HG03342 (cell line): ENCODE measurements around the gene CCDC24.

Source experiments
- ATAC-seq: cut with Tn5 transposase; IDR thresholded peaks from one replicate; pipeline ENCODE4 v1.9.1; 2021; ENCODE audit warnings: mild to moderate bottlenecking, moderate library complexity; ENCODE audit not compliant: unreplicated experiment

Gene CCDC24

DNA sequence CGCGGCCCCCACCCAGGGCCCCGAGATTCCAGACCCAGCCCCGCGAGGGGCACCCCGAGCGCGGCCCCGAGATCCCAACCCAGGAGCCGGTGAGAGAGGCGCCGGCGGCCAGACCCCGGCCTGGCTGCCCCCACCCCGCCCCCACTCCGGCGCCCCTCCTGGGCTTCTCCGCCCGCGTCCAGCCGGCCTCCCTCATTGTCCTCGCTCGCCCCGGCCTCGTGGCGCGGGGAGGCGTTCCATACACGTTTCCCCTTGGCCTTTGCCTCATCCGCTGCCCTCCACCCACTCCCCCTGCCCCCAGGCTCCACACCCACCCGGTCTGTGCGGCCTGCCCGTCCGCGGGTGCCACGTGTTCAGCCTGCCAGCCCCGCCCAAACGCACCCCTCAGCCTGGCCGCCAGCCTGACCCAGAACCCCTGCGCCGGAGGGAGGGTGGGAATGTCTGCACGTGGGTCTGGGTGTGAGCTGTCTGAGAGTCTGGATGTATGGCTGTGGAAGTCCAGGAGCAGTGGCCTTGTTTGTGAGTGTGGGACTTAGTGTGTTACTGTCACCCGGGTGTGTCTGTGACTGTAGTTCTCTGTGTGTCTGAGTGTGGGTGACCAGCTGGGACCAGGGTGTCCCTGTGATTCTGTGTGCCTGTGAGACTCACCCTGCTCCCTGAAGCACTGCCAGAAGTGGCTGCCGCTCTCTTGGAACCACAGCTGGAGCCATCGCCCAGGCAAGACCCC, 11.7 kb upstream of the CCDC24 start:
- no peak for ATAC-seq

DNA sequence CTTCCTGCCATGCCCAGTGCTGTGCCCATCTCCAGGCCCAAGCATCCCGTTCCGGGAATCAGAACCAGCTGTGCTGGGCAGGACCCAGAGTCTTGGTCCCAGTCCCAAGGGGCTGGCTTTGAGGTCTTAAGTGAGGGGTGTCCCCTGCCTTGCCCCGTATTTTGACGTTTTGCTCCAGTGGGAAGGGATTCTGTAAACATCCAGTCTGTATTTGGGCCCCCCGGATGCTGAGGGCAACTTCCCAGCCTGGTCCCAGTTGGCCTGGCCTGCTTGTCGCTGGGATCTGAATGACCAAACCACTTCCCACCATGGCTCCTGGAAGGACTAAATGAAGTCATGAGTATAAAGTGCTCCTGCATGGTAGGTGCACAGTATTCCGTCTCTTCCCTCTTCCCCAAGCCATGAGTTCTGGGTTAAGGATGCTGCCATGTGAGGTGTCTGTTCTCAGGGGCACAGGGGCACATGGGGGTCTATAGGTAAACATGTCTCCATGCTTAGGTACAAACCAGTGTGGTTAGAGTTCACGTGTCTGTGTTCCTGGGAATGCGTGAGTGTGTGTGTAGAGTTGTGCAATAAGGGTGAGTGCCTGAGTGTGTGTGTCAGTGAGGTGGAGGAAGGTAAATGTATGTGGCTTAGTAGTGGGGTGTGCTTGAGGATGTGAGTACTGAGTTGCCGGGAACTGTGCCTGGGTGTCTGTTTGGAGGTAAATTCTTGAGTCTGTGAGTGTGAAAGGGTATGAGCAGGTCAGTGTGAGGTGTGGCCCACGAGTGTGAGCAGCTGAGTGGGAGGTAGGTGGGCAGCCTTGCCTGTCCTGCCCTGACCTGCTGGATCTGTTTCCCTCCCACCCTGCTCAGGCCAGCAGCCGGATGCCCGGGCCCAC, 10.9 kb upstream of the CCDC24 start:
- ATAC-seq: no peak

DNA sequence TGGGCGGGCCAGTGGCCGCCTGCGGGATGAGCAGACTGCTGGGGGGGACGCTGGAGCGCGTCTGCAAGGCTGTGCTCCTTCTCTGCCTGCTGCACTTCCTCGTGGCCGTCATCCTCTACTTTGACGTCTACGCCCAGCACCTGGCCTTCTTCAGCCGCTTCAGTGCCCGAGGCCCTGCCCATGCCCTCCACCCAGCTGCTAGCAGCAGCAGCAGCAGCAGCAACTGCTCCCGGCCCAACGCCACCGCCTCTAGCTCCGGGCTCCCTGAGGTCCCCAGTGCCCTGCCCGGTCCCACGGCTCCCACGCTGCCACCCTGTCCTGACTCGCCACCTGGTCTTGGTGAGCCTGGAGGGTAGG, 10.3 kb upstream of the CCDC24 start:
- no peak for ATAC-seq

DNA sequence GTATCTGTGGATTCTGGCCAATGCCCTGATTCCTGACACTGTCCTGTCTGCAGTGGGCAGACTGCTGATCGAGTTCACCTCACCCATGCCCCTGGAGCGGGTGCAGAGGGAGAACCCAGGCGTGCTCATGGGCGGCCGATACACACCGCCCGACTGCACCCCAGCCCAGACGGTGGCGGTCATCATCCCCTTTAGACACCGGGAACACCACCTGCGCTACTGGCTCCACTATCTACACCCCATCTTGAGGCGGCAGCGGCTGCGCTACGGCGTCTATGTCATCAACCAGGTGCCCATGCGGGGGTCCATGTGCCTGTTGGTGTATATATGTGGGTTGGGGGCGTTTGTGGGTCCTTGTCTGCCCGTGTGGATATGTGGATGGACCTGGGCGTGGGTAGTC, 9.8 kb upstream of the CCDC24 start:
- no peak for ATAC-seq

DNA sequence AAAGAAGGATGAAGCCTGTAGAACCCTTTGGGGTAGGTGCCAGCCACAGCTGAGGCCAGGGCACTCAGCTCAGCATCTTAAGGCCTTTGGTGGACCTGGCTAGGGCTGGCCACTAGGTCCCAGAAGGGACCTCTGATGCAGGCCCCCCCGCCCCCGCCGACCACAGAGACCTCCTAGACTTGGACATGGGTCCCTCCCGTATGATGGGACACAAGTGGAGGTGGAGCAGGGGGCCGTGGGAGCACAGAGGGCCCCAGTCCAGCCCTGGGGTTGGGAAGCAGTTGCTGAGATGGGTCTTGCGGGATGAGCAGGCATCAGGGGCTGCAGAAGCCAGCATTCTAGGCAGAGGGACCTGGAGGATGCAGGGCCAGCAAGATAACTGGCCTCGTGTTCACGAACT, 9.2 kb upstream of the CCDC24 start:
- ATAC-seq: no peak

DNA sequence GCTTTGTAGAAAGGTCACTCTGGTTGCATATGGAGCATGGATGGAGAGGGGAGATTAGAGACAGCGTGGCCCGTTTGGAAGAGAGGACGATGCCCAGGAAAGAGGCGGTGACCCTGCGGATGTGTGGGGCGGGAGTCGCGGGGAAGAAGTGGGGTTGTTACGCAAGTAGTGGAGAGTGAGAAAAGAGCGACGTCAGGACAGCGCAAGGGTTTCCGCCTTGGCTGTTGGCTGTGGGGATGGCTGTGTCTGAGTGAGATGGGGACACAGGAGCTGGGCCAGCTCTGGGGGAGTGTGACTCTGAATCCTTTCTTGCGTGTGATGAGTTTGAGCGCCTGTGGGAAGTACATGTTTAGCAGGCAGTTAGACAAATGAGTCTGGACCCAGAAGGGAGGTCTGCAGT, 8.6 kb upstream of the CCDC24 start:
- no peak for ATAC-seq

DNA sequence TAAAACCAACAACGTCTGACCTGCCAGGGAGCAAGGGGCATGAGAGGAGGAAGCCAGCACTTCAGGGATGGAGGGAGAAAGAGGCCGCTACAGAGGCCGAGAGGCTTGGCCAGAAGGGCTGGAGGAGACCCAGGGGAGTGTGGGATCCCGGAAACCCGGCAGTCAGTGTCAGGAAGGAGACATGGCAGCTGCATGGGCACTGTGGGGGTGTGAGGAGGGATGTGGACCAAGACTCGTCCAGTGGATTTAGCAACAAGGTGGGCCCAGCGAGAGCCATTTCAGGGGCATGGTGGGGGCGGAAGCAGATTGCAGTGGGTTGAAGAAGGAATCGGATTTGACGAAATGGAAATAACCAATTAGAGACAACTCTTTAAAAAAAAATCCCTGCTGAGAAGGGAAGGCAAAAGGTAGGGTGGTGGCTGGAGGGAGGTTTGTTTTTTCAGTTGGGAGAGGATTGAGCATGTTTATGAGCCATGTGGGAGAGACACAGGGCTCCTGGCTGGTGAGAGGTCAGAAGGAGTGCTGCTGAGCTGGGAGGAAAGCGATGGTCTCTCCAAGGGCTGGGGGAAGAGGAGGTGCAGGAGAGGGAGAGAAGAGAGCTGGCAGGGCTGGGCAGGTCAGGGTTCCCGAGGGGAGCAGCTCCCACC, 8.0 kb upstream of the CCDC24 start:
- ATAC-seq: no peak

DNA sequence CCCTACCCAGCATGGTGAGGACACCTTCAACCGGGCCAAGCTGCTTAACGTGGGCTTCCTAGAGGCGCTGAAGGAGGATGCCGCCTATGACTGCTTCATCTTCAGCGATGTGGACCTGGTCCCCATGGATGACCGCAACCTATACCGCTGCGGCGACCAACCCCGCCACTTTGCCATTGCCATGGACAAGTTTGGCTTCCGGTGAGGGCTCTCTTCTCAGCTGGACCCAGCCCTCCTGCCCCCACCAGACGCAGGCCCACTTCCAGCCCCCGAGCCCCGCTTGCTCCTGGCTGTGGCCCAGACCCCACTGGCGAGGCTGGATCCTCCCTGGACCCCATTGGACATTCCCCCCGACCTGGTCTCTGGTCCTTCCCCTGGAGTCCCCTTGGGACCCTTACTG, 6.5 kb upstream of the CCDC24 start:
- no peak for ATAC-seq

DNA sequence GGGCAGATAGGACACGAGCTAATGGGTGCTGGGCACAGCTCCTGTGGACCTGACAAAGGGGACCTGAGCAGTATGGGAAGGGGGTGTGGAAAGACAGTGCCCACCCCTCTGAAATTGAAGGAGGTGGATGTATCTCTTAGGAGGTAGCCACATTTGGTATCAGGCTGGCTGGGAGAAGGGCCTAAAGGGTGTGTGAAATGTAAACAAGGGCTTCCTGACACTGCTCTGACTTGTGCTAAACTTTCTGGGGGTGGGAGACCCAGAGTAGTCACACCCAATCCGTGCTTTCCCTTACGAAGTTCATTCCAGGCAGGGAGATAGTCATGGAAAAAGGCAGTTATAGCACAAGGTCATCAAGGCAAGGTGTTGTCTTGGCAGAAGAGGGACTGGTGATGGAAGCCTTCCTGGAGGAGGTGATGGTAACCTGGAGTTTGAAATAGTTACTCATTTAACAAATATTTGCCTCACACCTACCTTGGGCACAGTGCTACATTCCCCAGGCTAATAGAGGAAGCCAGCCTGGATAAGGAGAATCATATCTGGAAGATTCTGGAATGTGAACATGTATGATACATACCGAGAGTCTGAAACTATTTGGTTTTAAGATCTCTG, 5.3 kb upstream of the CCDC24 start:
- ATAC-seq: no peak

DNA sequence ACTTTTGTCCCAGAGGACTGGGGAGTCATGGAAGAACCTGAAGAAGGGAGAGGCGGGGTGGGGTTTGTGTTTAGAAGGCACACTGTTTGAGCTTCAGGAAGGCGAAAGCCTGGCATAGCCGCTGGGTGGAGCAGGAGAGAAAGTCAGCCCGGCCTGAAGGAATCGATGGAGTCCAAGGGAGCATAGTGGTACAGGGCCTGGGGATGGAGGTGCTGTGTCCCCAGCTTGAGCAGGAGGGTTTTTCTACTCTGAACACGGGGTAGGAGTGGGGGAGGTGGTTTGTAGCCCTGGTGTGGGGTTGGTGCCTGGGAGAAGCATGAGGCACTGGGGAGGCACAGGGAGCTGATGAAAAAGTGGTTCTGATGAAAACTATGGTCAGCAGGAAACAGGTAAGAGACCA, 4.7 kb upstream of the CCDC24 start:
- ATAC-seq: no peak

DNA sequence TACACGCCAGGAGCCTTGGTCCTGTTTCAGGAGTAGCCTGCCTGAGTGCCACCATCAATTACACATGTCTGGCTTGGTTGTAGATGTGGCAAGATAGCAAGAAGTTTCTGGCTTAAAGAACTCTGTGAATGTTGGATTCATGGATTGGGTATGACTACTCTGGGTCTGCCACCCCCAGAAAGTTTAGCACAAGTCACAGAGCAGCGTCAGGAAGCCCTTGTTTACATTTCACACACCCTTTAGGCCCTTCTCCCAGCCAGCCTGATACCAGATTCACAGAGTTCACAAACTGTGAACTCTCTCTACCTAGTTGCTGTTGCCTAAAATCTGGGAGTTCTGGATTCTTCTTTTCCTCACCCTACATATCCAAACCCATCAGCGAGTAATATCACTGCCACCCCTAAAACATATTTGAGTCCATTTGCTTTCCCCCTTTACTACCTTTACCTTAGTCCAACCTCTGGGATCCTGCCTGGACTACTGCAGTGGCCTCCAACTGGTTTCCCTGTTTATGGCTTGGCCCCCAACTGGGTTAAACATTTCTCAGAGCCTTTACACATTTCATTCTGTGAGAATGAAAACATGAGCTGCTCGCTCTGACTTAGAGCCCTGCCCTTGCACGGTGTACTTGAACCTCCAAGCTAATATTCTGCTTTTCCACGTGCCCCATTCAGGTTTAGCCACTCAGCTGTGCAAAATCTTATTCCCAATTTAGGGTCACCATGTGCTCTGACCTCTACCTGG, 4.1 kb upstream of the CCDC24 start:
- ATAC-seq: no peak

DNA sequence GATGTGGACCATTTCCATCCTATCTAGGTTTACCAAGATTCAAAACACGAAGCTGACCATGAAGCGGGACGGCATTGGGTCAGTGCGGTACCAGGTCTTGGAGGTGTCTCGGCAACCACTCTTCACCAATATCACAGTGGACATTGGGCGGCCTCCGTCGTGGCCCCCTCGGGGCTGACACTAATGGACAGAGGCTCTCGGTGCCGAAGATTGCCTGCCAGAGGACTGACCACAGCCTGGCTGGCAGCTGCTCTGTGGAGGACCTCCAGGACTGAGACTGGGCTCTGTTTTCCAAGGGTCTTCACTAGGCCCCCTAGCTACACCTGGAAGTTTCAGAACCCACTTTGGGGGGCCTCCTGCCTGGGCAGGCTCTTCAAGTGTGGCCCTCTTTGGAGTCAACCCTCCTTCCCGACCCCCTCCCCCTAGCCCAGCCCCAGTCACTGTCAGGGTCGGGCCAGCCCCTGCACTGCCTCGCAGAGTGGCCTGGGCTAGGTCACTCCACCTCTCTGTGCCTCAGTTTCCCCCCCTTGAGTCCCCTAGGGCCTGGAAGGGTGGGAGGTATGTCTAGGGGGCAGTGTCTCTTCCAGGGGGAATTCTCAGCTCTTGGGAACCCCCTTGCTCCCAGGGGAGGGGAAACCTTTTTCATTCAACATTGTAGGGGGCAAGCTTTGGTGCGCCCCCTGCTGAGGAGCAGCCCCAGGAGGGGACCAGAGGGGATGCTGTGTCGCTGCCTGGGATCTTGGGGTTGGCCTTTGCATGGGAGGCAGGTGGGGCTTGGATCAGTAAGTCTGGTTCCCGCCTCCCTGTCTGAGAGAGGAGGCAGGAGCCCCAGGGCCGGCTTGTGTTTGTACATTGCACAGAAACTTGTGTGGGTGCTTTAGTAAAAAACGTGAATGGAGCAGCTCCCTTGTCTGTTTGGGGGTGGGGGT, 864 bp upstream of the CCDC24 start:
- no peak for ATAC-seq

DNA sequence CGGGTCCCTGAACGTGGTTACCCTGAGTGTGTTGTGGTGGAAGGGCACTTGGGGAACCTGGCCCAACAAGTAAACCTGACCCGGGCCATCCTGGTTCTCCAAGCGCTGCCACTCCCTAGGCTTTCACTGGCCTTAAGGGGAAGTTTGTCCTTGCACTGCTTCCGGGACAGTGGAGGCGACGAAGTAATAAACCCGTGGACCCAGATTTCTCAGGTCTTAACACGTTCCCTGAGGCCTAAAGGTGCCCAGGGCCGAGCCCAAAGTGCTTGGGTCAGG, 261 bp upstream of the CCDC24 start:
- no peak for ATAC-seq

DNA sequence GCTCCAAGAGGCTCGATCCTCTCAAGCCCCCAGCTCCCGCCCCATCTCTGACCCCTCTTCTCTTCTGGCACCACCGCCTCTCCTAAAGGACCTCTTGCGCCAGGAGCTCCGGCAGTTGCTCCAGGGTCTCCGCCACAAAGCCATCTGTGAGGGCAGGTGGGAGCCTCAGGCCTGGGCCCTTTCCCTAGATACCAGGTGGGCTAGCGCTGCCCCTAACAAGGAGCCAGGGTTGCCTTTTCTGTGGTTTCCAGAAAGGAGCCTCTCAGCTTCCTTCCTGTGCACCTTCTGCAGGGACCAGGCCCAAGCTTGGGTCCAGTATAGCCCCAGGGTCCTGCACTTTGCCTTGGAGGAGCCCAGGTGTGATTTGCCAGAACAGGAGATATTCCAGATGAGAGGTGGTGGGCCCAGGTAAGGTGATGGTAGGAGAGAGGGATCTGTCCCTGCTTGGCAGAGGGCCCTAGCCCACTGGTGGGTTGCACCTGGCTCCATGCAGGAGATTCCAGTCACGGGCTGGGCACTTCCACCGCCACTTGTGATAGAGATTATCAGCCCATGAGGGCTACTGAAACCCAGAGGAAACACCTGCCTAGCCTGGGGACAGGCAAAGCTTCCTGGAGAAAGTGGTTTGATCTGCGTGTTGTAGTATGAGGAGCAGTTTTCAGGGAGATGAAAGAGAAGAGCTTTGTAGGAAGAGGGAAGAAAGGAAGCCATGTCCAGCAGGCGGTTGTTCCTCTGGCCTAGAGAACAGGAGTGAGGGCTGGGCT, 1.0 kb downstream of the CCDC24 start:
- no peak for ATAC-seq

DNA sequence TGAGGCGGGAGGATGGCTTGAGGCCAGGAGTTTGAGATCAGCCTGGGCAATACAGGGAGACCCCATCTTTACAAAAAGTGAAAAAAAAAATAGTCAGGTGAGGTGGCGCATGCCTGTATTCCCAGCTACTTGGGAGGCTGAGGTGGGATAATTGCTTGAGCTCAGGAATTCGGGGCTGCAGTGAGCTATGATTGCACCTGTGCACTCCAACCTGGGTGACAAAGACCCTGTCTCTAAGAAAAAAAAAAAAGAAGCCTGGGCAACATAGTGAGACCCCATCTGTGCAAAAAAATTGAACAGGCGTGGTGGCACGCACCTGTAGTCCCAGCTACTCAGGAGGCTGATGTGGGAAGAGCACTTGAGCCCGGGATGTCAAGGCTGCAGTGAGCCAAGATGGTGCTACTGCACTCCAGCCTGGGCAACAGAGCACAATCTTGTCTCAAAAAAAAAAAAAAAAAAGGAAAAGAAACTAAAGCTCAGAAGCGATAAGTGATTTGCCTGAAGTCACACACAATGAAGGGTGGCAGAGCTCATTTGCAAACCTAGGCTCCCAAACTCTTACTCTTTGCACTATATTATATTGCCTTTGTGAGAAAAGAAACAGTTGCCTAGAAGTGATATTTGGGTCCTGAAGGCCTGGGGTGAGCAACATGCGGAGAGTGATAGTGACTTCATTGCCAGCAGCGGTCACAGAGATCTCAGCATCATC, 2.0 kb downstream of the CCDC24 start:
- no peak for ATAC-seq

DNA sequence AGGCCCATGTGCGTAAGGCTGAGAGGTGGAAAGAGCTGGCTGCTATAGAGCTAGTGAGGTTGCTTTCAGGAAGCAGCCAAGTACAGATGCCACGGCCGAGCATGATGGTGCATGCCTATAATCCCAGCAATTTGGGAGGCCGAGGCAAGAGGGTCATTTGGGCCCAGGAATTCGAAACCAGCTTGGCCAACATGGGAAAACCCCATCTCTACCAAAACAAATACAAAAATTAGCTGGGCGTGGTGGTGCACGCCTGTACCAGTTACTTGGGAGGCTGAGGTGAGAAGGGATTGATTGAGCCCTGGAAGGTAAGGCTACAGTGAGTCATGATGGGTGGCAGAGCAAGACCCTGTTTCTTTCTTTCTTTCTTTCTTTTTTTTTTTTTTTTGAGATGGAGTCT, 2.7 kb downstream of the CCDC24 start:
- ATAC-seq: no peak

DNA sequence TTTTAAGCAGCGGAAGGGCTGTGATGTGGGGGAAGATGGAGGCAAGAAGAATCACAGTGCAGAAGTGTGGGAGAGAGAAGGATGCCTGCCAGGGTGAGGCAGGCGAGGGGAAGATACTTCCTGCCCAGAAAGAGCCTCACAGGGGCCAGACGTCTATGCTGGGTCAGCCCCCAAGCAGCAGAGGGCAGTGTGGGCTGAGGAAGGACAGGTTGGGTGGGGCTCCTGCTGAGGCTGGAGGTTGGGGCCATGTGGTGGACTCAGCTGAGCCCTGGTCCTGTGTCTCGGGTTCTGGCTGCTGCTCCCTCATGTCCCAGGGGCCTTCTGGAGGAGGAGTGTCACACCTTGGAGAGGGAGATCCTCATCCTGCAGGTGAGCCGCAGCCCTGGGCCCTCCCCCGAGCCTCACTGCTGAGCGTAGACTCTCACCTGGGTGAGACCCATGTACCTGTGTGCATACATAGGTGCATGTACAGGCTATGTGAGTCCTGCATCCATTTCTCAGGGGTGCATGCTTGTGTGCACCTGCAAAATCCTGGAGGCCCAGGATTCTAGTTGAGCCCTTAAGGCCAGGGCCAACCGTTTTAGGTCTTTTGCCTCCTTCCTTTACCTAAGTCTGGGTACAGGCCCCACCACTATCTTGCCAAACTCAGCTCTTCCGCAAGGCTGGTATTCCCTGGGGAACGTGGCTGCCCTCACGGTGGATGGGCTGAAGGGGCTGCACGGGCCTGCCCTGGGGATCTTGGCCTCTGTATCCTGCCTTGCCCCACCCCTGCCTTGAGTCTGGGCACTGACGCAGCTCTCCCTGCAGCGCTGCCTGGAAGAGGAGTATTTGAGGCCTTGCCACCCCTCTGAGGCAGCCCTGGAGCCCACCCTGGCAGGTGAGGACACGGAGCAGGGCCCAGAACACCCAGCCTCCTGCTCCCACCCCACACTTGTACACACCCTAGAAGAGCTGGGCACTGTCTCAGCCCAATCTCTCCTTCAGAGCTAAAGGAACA, 3.7 kb downstream of the CCDC24 start:
- no peak for ATAC-seq
